ENCODE results near the gene LRCOL1. TPM values are rescaled to one million over a fixed set of nuclear protein-coding genes. Genes with fewer than 3 reads are reported as not detected.

Gene LRCOL1
- 1.1 TPM in 1 of 2 replicates, not detected in the other for total RNA-seq

GRCh38 chr12:132610051-132610759, at the start of gene LRCOL1:
Gene LRCOL1 (minus strand): TSS chr12:132610582. CDS start chr12:132606251, 4,331 bp downstream.

DNA sequence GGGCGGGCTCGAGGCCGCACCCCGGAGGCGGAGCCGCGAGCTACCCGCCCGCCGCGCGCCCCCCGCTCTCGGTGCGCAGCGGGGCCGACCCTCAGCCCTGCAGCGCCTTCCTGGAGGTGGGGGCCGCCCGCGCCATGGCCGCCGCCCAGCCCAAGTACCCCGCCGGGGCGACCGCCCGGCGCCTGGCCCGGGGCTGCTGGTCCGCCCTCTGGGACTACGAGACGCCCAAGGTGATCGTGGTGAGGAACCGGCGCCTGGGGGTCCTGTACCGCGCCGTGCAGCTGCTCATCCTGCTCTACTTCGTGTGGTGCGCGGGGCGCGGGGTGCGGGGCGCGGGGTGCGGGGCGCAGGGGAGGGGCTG, 8.3 kb upstream of the LRCOL1 start, which contains the start of gene P2RX2:
TSS of gene P2RX2 (plus strand) at position 94 of the 361 bp plus-strand sequence. CDS start at position 135, 41 bp downstream.

Other genes with a start within 250 kb of the LRCOL1 start
- 25.1 and 32.9 TPM in 2 replicates for gene FBRSL1, start 120.4 kb downstream of the LRCOL1 start, total RNA-seq
- not detected in 2 replicates for gene P2RX2, start 8.2 kb upstream of the LRCOL1 start, total RNA-seq
- 11.9 and 41.4 TPM in 2 replicates for gene POLE, start 76.8 kb upstream of the LRCOL1 start, total RNA-seq
- 28.9 and 36.2 TPM in 2 replicates for gene PXMP2, start 77.0 kb upstream of the LRCOL1 start, total RNA-seq
- 33.0 and 67.1 TPM in 2 replicates for gene PGAM5, start 100.3 kb upstream of the LRCOL1 start, total RNA-seq
- 69.8 and 86.2 TPM in 2 replicates for gene ANKLE2, start 151.2 kb upstream of the LRCOL1 start, total RNA-seq
- gene GOLGA3, start 218.3 kb upstream of the LRCOL1 start, total RNA-seq = 49.3 and 62.2 TPM in 2 replicates